GM18526 (cell line): ENCODE data around the gene MTERF1.

ENCODE experiments used
- POLR2A ChIP-seq: IDR thresholded peaks from 3 replicates; pipeline ENCODE4 v1.6.1; 2011; ENCODE audit not compliant: insufficient read length; ENCODE audit errors: extremely low read depth

MTERF1 gene

DNA sequence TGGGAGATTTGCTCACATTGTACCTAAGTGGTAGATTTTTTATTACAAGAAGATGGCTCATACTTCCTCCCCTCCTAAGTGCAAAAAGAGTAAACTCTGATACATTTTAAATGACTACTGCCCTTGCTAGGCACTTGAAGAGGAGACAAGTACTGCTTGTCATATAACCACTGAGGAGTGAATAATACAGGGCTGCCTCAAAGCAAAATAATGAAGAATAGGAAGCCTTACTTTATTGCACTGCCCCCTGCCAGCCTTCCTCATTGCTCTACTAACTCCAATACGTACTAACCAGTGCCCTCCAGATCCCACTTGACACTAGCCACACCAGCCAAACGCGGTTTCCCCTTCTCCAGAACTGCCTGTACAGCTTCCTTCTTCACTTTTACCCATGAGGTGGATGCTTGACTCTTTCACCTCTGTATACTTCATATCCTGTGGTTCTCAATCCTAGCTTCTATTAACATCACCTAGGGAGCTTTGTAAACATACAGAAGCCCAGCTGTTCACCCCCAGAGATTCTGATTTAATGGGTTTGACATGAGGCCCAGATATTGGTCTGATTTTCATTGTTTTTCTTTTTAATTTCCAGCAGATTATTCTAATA is 11.7 kb upstream of the MTERF1 start:
- no peak for TF ChIP-seq POLR2A

DNA sequence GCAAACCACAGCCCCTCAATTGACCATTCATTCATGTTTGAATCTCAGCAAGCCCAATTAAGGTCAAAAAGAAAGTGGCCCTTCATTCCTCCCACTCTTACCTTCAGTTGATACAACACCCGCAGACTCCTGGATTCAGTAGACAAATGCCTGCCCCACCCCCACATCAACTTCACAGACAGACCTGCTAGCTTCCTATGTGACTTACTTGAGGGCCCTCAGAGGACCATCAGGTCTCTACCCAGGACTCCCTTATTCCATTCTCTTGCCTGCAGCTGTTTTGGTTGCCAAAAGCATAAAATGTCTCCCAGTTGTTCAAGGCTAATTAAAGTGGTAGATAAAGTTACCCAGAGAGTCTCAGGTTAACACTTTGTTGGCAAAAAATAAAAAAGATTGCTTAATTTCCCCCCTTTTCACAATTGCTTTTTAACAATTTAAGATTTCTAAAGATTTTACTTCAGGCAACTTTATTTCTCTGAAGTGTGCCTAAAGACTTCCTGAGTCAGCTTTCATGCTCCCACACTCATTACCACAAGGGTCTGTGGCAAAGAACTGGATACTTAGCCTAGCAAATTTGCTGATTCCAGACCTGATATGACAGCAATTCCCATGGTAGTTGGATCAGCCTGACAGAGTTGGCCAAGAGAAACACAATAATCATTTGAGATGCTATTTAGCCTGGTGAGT is 3.3 kb upstream of the MTERF1 start:
- no peak for TF ChIP-seq POLR2A

DNA sequence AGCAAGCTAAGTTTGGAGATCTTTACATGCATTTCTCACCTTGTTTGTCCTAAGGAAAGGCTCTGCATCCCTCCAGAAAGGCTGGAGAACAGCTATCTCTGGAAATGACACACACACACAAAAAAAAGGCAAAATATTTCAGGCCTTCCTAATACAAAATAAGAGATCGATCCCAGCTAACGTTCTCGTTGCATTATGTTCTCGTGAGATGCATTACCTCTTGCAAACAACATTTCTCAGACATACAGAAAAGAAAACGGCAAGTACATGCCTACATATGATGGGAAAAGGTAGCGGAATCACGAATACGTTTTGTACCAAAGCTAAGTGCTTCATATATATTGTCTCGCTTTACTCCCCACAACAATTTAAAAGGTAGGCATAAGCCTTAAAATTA is 488 bp downstream of the MTERF1 start:
- no peak for TF ChIP-seq POLR2A

DNA sequence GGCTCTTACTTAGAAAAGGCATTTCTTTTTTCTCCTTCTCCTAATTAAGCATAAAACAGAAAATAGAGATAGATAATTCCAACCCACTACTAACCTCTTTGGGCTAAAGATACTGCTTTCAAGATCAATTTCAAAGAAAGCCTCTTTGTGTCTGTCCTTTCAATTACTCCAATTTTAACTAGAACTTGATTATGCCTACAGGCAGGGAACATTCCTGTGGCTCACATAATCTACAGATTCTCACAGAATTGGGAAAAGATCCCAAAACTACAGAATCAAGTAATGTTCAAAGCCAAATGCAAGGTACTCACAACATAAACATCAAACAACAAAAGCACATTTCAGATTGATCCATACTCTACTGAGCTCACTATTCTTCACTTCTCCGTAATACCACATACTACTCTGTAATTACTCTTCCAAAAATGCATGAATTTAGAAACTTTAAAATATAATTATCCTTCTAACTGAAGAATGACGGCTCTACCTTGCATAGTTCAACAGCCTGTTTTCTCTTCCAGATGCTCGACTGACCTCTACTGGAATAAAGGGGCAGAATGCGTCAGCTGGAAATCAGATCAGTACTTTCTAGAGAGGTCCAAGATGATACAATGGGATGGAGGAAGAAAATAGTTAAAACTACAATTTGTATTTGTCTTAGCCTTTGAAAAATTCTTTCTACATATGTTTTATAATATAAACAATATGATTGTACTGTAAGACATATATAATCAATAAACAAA is 3.9 kb downstream of the MTERF1 start:
- TF ChIP-seq POLR2A, result no peak

DNA sequence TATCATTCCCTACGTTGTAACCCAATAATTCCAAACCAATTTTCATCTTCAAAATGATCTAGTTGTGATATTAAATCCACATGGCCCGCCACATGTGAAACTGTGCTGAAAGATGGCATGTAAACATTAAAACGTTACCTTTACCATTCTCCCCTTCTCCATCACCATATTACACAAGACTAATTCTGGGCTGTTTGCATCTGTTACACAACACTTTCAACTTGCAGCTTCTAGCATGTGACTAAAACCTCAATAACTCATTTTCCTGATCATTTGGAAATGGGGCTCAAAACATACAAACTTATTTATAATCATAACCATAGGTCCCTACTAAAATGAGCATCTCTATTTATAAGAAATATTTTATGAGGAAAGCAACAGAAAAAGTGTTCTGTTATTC is 4.7 kb downstream of the MTERF1 start:
- no peak for TF ChIP-seq POLR2A

DNA sequence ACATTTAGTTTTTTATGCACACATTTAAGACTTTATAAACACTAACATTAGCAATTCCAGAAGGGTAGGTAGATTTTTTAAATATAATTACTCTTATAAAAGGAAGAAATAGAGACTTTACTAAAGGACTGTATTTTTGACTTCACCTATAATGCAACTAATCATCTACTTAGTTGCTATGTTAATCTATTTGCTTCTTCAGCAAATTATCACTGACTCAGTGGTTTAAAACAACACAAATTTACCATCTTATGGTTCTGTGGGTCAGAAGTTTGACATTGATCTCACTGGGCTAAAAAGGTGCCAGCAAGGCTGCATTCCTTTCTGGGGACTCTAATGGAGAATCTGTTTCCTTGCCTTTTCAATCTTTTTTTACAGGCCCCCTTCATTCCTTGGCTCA is 7.6 kb downstream of the MTERF1 start:
- no peak for TF ChIP-seq POLR2A

DNA sequence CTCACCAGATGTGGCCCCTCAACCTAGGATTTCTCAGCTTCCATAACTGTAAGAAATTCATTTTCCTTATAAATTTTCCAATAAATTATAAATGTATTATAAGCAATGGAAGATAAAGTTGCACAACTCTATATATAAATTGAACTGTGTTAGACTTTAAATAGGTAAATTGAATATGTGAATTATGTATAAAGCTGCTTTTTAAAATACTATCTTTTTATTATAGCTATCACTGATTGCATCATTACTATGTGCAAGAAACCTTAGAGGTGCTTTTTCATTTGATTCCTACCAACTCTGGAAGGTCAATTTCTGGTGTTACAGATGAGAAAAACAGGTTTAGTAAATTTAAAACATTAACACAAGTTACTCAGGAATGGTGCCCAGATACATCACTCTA is 8.4 kb downstream of the MTERF1 start:
- TF ChIP-seq POLR2A, result no peak

DNA sequence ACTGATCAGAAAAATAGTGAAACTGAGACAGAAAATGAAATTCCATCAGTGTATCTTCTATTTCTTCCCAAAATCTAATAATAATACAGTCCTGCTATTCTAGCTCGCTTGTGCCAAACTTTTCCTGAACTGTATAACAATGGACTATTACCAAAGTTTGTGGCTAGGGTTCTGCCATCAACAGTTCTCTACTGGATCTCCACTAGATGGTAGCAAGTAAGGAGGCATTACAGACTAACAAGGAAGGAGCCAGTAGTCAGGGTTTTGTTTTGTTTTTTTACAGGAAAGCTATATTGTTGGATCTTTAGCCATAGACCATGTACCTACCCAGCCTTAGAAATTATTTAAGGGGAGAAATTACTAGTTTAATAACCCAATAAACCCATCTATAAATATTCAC is 10.8 kb downstream of the MTERF1 start:
- TF ChIP-seq POLR2A, result no peak

DNA sequence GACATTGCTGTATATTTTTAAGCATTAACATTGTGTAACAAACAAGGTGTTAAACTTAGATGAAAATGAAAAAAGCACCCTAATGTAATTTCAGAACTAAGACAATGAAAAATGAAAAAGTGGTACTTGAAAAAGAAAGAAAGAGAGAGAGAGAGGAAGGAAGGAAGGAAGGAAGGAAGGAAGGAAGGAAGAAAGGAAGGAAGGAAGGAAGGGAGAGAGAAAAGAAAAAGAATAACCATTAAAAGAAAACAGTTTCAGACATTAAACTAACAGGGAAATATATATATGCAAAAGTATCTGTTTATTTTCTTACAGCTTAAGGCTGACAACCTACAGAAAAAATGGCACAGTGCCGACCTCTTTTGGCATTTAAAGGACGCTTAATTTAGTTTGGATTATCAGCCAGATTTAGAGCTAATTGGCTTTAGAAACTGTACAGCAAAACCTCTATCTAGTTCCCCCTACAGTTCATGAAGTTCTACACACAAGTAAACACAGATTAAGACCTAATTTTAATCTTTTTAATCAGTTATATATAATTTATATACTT is 13.8 kb downstream of the MTERF1 start:
- no peak for TF ChIP-seq POLR2A

DNA sequence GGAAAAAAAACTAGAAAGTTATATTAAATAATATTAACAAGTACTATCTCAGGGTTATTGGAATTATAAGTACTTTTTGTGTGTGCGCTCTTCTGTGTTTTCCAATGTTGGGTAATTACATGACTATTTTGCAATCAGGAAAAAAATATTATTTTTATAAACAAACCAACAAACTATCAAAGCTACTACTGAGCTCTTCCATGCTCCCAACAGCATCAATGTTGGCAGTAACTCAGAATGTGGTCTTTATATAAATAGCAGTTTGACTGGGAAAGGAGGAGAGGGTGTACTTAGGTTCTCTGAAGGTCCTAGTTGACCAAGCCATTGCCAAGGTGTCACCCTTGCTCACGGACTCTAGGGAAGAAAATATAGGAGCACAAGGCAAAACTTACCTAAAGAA is 15.0 kb downstream of the MTERF1 start:
- no peak for TF ChIP-seq POLR2A

DNA sequence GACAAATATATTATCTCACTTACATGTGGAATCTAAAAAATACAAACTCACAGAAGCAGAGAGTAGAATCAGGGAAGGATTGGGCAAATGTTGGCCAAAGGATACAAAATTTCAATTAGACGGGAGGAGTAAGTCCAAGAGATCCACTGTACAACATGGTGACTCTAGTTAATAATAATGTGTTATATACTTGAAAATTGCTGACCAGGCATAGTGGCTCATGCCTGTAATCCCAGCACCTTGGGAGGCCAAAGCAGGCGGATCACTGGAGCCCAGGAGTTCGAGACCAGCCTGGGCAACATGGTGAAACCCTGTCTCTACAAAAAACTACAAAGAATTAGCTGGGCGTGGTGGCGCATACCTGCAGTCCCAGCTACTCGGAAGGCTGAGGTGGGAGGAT is 16.4 kb downstream of the MTERF1 start:
- TF ChIP-seq POLR2A, result no peak

DNA sequence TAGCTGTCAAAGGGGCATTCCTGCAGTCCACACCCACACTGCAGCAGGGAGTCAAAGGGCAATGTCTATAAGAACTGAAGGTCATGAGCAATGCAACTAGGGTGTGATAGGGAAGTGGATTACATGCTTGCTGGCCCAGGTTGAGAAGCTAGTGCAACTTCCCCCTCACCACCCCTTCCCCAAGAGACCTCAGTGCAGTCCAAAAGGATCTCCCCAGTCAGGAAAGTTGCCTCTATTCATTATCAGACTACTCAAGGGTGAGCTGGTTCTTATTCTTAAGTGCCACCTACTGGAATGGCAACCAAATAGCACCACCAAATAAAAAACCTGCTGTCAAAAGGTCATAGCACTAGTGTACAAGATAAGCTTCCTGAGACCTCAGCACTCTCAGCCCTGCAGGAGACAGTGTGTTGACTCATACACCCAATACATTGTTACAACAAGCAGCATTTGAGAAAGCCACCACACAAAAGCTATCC is 28.2 kb downstream of the MTERF1 start:
- no peak for TF ChIP-seq POLR2A

DNA sequence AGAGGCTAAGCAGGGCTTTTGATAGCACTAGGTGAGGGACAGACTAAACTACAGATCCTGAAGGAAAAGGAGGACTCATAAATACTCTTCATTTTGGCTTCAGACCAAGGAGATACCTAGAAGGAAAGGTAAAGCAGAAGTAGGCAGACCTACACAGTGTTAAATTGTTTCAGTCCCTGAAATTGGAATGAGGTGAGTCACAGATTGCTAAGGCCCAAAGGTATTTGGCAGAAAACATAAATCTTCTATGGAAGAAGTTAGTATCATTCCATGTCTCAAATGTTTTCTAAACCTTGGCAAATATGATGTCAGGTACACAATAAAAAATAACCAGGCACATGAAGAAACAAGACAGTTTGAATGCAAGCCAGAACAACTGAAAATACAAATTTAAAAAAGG is 30.0 kb downstream of the MTERF1 start:
- TF ChIP-seq POLR2A, result no peak

DNA sequence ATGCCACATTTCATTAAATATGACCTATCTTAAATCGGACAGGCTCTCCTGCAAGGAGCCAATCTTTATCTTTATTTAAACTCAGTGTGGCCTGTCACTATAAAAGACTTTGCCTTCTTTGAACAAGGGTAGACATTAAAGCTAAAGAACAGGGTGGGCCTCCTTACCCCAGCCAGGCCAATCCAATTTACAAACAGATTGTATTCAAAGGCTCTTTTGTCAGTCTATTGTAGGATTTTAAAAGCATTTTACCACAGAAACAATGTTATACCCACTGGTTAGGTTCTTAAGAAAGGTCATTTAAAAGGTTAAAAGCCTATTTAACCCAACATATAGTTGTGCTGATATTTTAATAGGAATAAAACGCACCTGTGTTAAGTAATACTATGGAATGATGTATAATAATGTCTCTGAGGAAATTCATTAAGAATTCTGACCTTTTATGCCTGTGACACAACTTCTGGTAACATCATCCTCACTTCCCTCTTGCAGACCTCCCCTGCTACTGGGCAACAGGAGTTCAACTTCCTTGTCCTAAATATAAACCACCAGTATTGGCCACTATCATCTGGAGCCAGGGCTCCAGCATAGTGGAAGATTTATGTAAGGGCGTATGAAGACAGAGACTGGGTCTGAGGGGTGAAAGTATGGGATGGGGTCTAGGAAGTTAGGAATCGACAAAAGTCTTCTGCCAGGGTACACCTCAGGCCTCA is 32.5 kb downstream of the MTERF1 start:
- TF ChIP-seq POLR2A, result no peak

DNA sequence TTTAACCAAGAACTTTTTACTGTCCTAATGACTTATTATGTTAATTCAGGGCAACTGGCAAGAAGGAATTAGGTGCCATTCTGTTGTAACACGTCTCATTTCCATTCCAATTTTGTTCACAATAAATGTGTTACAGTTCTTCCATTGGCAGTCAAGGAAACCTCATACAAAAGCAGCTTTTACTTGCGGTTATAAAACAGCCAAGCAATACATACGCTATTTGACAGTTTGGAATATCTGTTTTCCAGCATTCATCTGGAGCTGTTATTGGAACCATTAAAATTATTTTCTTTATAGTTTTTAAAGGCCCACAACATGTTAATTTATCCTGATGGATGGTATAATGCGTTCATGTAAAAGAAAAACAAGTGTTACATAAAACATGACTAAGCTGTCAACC is 33.3 kb downstream of the MTERF1 start:
- TF ChIP-seq POLR2A, result no peak
